Loucy (cell line): ENCODE data around the gene RAD23B.

Source experiments
- CTCF ChIP-seq: fragments of 200-600 bp; sonication (generic); conservative IDR thresholded peaks from 2 replicates; pipeline ENCODE4 v1.5.1; 2014; ENCODE audit warnings: mild to moderate bottlenecking, antibody characterized with exemption, low read length
- EZH2phosphoT487 ChIP-seq: fragments of 200-600 bp; IDR thresholded peaks from 2 replicates; pipeline ENCODE4 v1.6.1; 2018; ENCODE audit warnings: antibody characterized with exemption, mild to moderate bottlenecking, moderate library complexity, borderline replicate concordance

- TF ChIP-seq CTCF (no peak), EZH2phosphoT487 (no peak)
Observed at GRCh38 chr9:107350443-107350842, 67.4 kb downstream of the RAD23B start.
